Activated T-cell treated with anti-CD3 and anti-CD28 coated beads for 4 hours (primary cell): Measurements from ENCODE around the gene GPC6.
"Not testable (repeated sequence)": the region's sequence is repeated elsewhere in the genome, so short reads cannot be mapped to it uniquely, and the experiment has no call there.

Source experiments
- DNase-seq: peaks from one replicate; pipeline ENCODE4 v3.0.0-alpha.2; 2020

GPC6 gene

GRCh38 chr13:94291631-94292322, 1065.2 kb downstream of the GPC6 start:
- no peak for DNase-seq

- DNase-seq = no peak
Measured at GRCh38 chr13:94292323-94292640, 1065.7 kb downstream of the GPC6 start.

- no peak for DNase-seq
Measured at GRCh38 chr13:94296471-94296870, 1069.9 kb downstream of the GPC6 start.

GRCh38 chr13:94298346-94298745, 1071.7 kb downstream of the GPC6 start:
- no peak for DNase-seq

GRCh38 chr13:94300401-94300800, 1073.8 kb downstream of the GPC6 start:
- DNase-seq = no peak

GRCh38 chr13:94301487-94301886, 1074.9 kb downstream of the GPC6 start:
- DNase-seq = no peak

- DNase-seq = not testable (repeated sequence)
Measured at GRCh38 chr13:94302847-94303565, 1076.4 kb downstream of the GPC6 start.

GRCh38 chr13:94303644-94304174, 1077.1 kb downstream of the GPC6 start:
- DNase-seq = no peak

- no peak for DNase-seq
Measured at GRCh38 chr13:94305033-94305432, 1078.4 kb downstream of the GPC6 start.

GRCh38 chr13:94305463-94305862, 1078.9 kb downstream of the GPC6 start:
- no peak for DNase-seq

- DNase-seq = no peak
Measured at GRCh38 chr13:94305934-94306333, 1079.3 kb downstream of the GPC6 start.

- no peak for DNase-seq
Measured at GRCh38 chr13:94308832-94309231, 1082.2 kb downstream of the GPC6 start.

- DNase-seq = no peak
Measured at GRCh38 chr13:94309576-94309975, 1083.0 kb downstream of the GPC6 start.

GRCh38 chr13:94309997-94310855, 1083.6 kb downstream of the GPC6 start:
- DNase-seq = no peak

GRCh38 chr13:94311893-94312292, 1085.3 kb downstream of the GPC6 start:
- DNase-seq = no peak

GRCh38 chr13:94312511-94313216, 1086.1 kb downstream of the GPC6 start:
- DNase-seq = no peak

- DNase-seq = no peak
Measured at GRCh38 chr13:94313321-94313910, 1086.8 kb downstream of the GPC6 start.

- DNase-seq = no peak
Measured at GRCh38 chr13:94313926-94314325, 1087.3 kb downstream of the GPC6 start.

- DNase-seq = no peak
Measured at GRCh38 chr13:94315188-94315587, 1088.6 kb downstream of the GPC6 start.

- no peak for DNase-seq
Measured at GRCh38 chr13:94317063-94317491, 1090.5 kb downstream of the GPC6 start.

GRCh38 chr13:94318418-94318817, 1091.8 kb downstream of the GPC6 start:
- DNase-seq = no peak

- no peak for DNase-seq
Measured at GRCh38 chr13:94319501-94319900, 1092.9 kb downstream of the GPC6 start.
